ENCODE data around the gene PDE1A.

- no peak for TF ChIP-seq ZNF274 (IDR thresholded peaks at IDR 0.05; ENCODE audit: low read depth, low read length)
- no peak for TF ChIP-seq YY1 (IDR thresholded peaks at IDR 0.05; ENCODE audit: insufficient read depth, insufficient read length)
Observed at GRCh38 chr2:182248362-182248761, 178.5 kb downstream of the PDE1A start.
